Activated naive CD8-positive, alpha-beta T cell treated with anti-CD3 and anti-CD28 coated beads, Interleukin-2, amount 10 ng/mL, durations not matched to agents 7 days and 5 days (primary cell): ENCODE measurements around the gene HOATZ. TPM values are rescaled to one million over a fixed set of nuclear protein-coding genes. Genes with fewer than 3 reads are reported as not detected.

ENCODE experiments used
- ATAC-seq: fragments of 150-1000 bp; cut with Tn5 transposase; one replicate; pipeline ENCODE4 v1.10.0; 2021; ENCODE audit warnings: low read depth, moderate library complexity
- POLR2A ChIA-PET: fragments of 350-600 bp; sonication (Branson Sonifier 250); formaldehyde crosslinking; loops from one replicate; lab custom pipeline; 2021; ENCODE audit warnings: antibody characterized with exemption; lab: Charles Lee
- DNase-seq: peaks from one replicate; pipeline ENCODE4 v3.0.0; 2021
- H3K27ac Mint-ChIP-seq: one replicate; pipeline ENCODE4 v1.8.0; 2022; ENCODE audit warnings: mild to moderate bottlenecking, mixed read lengths
- H3K27me3 Mint-ChIP-seq: one replicate; pipeline ENCODE4 v1.8.0; 2022; ENCODE audit warnings: mild to moderate bottlenecking, moderate library complexity, mixed read lengths
- H3K36me3 Mint-ChIP-seq: one replicate; pipeline ENCODE4 v1.8.0; 2021; ENCODE audit warnings: mild to moderate bottlenecking, mixed read lengths
- H3K4me1 Mint-ChIP-seq: one replicate; pipeline ENCODE4 v1.8.0; 2021; ENCODE audit warnings: mixed read lengths
- H3K4me3 Mint-ChIP-seq: one replicate; pipeline ENCODE4 v1.8.0; 2022; ENCODE audit warnings: mild to moderate bottlenecking, moderate library complexity, mixed read lengths
- H3K9me3 Mint-ChIP-seq: one replicate; pipeline ENCODE4 v1.8.0; 2021; ENCODE audit warnings: mixed read lengths
- total RNA-seq, 2 experiments: library from RNA; stranded (reverse); gene quantifications; one replicate each; pipeline ENCODE4 v1.2.3, GENCODE V29; 2021

Gene HOATZ
- total RNA-seq, 2 experiments from 2014 or later = not detected

- DNase-seq (no peak), ATAC-seq (no peak)
- peaks cover under 1% of the 10 kb centered on the region for H3K9me3 Mint-ChIP-seq
- H3K27me3 Mint-ChIP-seq = peaks cover 25% of the 10 kb centered on the region
- POLR2A ChIA-PET = no interaction called here
- H3K4me1 Mint-ChIP-seq = no peaks in the 10 kb centered on the region
- no peaks in the 10 kb centered on the region for H3K36me3 Mint-ChIP-seq
- H3K4me3 Mint-ChIP-seq = no peak overlapping the region
- no peak overlapping the region for H3K27ac Mint-ChIP-seq
Observed at GRCh38 chr11:111500481-111500880, 14.1 kb upstream of the HOATZ start.

- ATAC-seq (no peak), DNase-seq (no peak)
- H3K27me3 Mint-ChIP-seq = peaks cover 31% of the 10 kb centered on the region
- no peaks in the 10 kb centered on the region for H3K4me1 Mint-ChIP-seq
- POLR2A ChIA-PET = interaction anchor here (1.2 kb wide), 1 partner anchor 39 kb away, joined by 3 read pairs; no protein-coding TSS in a partner anchor
- no peaks in the 10 kb centered on the region for H3K36me3 Mint-ChIP-seq
- no peak overlapping the region for H3K27ac Mint-ChIP-seq
- no peak overlapping the region for H3K4me3 Mint-ChIP-seq
- H3K9me3 Mint-ChIP-seq = peaks cover 2% of the 10 kb centered on the region
Observed at GRCh38 chr11:111502611-111503010, 12.0 kb upstream of the HOATZ start.

- no peak for ATAC-seq
- POLR2A ChIA-PET = interaction anchor here (1.1 kb wide), 1 partner anchor 29 kb away, joined by 3 read pairs; no protein-coding TSS in a partner anchor
- Mint-ChIP-seq H3K36me3 (peaks cover 6% of the 10 kb centered on the region), H3K9me3 (peaks cover 8% of the 10 kb centered on the region), H3K4me1 (peaks cover 21% of the 10 kb centered on the region), H3K27me3 (peaks cover 40% of the 10 kb centered on the region), H3K4me3 (no peak overlapping the region), H3K27ac (peak overlapping the region; percentile 66)
- DNase-seq = no peak
Observed at GRCh38 chr11:111510311-111510710, 4.3 kb upstream of the HOATZ start.

- peak; percentile 62 for DNase-seq
- peak; percentile 65 for ATAC-seq
- peaks cover 35% of the 10 kb centered on the region for H3K27me3 Mint-ChIP-seq
- H3K27ac Mint-ChIP-seq = peak within 1 kb of the TSS; percentile 88
- peaks cover 6% of the 10 kb centered on the region for H3K9me3 Mint-ChIP-seq
- peak within 1 kb of the TSS; percentile 89 for H3K4me3 Mint-ChIP-seq
- H3K4me1 Mint-ChIP-seq = peaks cover 21% of the 10 kb centered on the region
- POLR2A ChIA-PET = interaction anchor here (1.4 to 3.5 kb wide), 4 partner anchors 11 to 28 kb away, joined by 5 to 40 read pairs (median 22); partner anchors contain the start of gene LAYN
- H3K36me3 Mint-ChIP-seq = peaks cover 6% of the 10 kb centered on the region
Observed at GRCh38 chr11:111512296-111513239, 2.0 kb upstream of the HOATZ start, which contains the start of gene BTG4. TSS of gene BTG4 (minus strand) at chr11:111512386. CDS start at chr11:111498776, 13,610 bp downstream.

- H3K4me1 Mint-ChIP-seq = peaks cover 17% of the 10 kb centered on the region
- POLR2A ChIA-PET = interaction anchor here (1.4 to 3.5 kb wide), 4 partner anchors 10 to 27 kb away, joined by 5 to 40 read pairs (median 22); partner anchors contain the start of gene LAYN
- H3K27ac Mint-ChIP-seq = no peak overlapping the region
- DNase-seq (no peak), ATAC-seq (no peak)
- peaks cover 28% of the 10 kb centered on the region for H3K27me3 Mint-ChIP-seq
- H3K36me3 Mint-ChIP-seq = peaks cover 6% of the 10 kb centered on the region
- H3K9me3 Mint-ChIP-seq = peaks cover 2% of the 10 kb centered on the region
- H3K4me3 Mint-ChIP-seq = peak overlapping the region; percentile 70
Observed at GRCh38 chr11:111513240-111513605, 1.4 kb upstream of the HOATZ start.

- peaks cover 1% of the 10 kb centered on the region for H3K36me3 Mint-ChIP-seq
- peaks cover 21% of the 10 kb centered on the region for H3K27me3 Mint-ChIP-seq
- no peak overlapping the region for H3K4me3 Mint-ChIP-seq
- POLR2A ChIA-PET = no interaction called here
- H3K27ac Mint-ChIP-seq = no peak overlapping the region
- DNase-seq (no peak), ATAC-seq (no peak)
- H3K4me1 Mint-ChIP-seq = peaks cover 15% of the 10 kb centered on the region
- no peaks in the 10 kb centered on the region for H3K9me3 Mint-ChIP-seq
Observed at GRCh38 chr11:111515591-111515990, 1.0 kb downstream of the HOATZ start.

GRCh38 chr11:111518668-111519067, 4.1 kb downstream of the HOATZ start:
- Mint-ChIP-seq H3K36me3 (peaks cover 1% of the 10 kb centered on the region), H3K4me3 (no peak overlapping the region), H3K4me1 (peaks cover 15% of the 10 kb centered on the region), H3K27ac (no peak overlapping the region), H3K27me3 (peaks cover 7% of the 10 kb centered on the region), H3K9me3 (no peaks in the 10 kb centered on the region)
- DNase-seq (no peak), ATAC-seq (no peak)
- POLR2A ChIA-PET = interaction anchor here (0.7 kb wide), 1 partner anchor 23 kb away, joined by 3 read pairs; no protein-coding TSS in a partner anchor

GRCh38 chr11:111520560-111520959, 6.0 kb downstream of the HOATZ start:
- Mint-ChIP-seq H3K36me3 (peaks cover 4% of the 10 kb centered on the region), H3K9me3 (no peaks in the 10 kb centered on the region), H3K27ac (no peak overlapping the region), H3K4me3 (no peak overlapping the region), H3K4me1 (peaks cover 19% of the 10 kb centered on the region), H3K27me3 (peaks cover 1% of the 10 kb centered on the region)
- POLR2A ChIA-PET = no interaction called here
- DNase-seq = no peak
- ATAC-seq = no peak

GRCh38 chr11:111521135-111521534, 6.6 kb downstream of the HOATZ start:
- H3K27me3 Mint-ChIP-seq = peaks cover 1% of the 10 kb centered on the region
- no peak for ATAC-seq
- peaks cover 24% of the 10 kb centered on the region for H3K4me1 Mint-ChIP-seq
- no peak overlapping the region for H3K4me3 Mint-ChIP-seq
- no peak for DNase-seq
- H3K27ac Mint-ChIP-seq = no peak overlapping the region
- no peaks in the 10 kb centered on the region for H3K9me3 Mint-ChIP-seq
- peaks cover 4% of the 10 kb centered on the region for H3K36me3 Mint-ChIP-seq
- POLR2A ChIA-PET = interaction anchor here (1.0 kb wide), 1 partner anchor 18 kb away, joined by 3 read pairs; no protein-coding TSS in a partner anchor

GRCh38 chr11:111522426-111522825, 7.8 kb downstream of the HOATZ start:
- ATAC-seq (no peak), DNase-seq (no peak)
- Mint-ChIP-seq H3K27ac (no peak overlapping the region), H3K36me3 (peaks cover 4% of the 10 kb centered on the region), H3K4me1 (peaks cover 33% of the 10 kb centered on the region), H3K27me3 (no peaks in the 10 kb centered on the region), H3K4me3 (no peak overlapping the region), H3K9me3 (no peaks in the 10 kb centered on the region)
- POLR2A ChIA-PET = interaction anchor here (0.7 to 1.0 kb wide), 2 partner anchors 17 to 1229 kb away, joined by 3 to 4 read pairs; no protein-coding TSS in a partner anchor

GRCh38 chr11:111523343-111523742, 8.8 kb downstream of the HOATZ start:
- Mint-ChIP-seq H3K4me1 (peaks cover 36% of the 10 kb centered on the region), H3K27me3 (no peaks in the 10 kb centered on the region), H3K36me3 (peaks cover 4% of the 10 kb centered on the region), H3K27ac (no peak overlapping the region), H3K9me3 (no peaks in the 10 kb centered on the region), H3K4me3 (no peak overlapping the region)
- DNase-seq = no peak
- POLR2A ChIA-PET = interaction anchor here (1.0 to 1.6 kb wide), 2 partner anchors 8 to 10 kb away, joined by 3 to 5 read pairs; no protein-coding TSS in a partner anchor
- ATAC-seq = no peak

GRCh38 chr11:111524056-111524455, 9.5 kb downstream of the HOATZ start:
- H3K9me3 Mint-ChIP-seq = no peaks in the 10 kb centered on the region
- H3K27me3 Mint-ChIP-seq = no peaks in the 10 kb centered on the region
- POLR2A ChIA-PET = interaction anchor here (1.6 kb wide), 1 partner anchor 11 kb away, joined by 5 read pairs; no protein-coding TSS in a partner anchor
- no peak for DNase-seq
- no peak overlapping the region for H3K4me3 Mint-ChIP-seq
- no peak for ATAC-seq
- H3K36me3 Mint-ChIP-seq = peaks cover 4% of the 10 kb centered on the region
- H3K4me1 Mint-ChIP-seq = peaks cover 43% of the 10 kb centered on the region
- peak overlapping the region; percentile 8 for H3K27ac Mint-ChIP-seq

GRCh38 chr11:111525456-111525855, 10.9 kb downstream of the HOATZ start:
- Mint-ChIP-seq H3K27me3 (no peaks in the 10 kb centered on the region), H3K4me1 (peaks cover 47% of the 10 kb centered on the region), H3K27ac (no peak overlapping the region), H3K36me3 (peaks cover 4% of the 10 kb centered on the region), H3K4me3 (no peak overlapping the region), H3K9me3 (no peaks in the 10 kb centered on the region)
- ATAC-seq (no peak), DNase-seq (no peak)
- POLR2A ChIA-PET = interaction anchor here (1.7 to 2.6 kb wide), 2 partner anchors 13 to 14 kb away, joined by 8 to 14 read pairs; partner anchors contain the start of genes BTG4 and LAYN
